Glomerular endothelial cell (primary cell): Measurements from ENCODE around the gene SUOX. TPM values are rescaled to one million over a fixed set of nuclear protein-coding genes. Genes with fewer than 3 reads are reported as not detected.
"Not testable (repeated sequence)": the region's sequence is repeated elsewhere in the genome, so short reads cannot be mapped to it uniquely, and the experiment has no call there.

Experiments used
- DNase-seq: peaks from one replicate; pipeline ENCODE4 v3.0.0-alpha.2; 2011; ENCODE audit warnings: low read depth, low spot score; ENCODE audit errors: extremely low read depth
- total RNA-seq: library from RNA; depleted of rRNA; stranded (reverse); fragments of >200 nt; gene quantifications from 2 replicates; pipeline ENCODE4 v1.2.3, GENCODE V29; 2015

SUOX gene
- total RNA-seq, 1 donor from 2014 or later = 13.3 TPM

- DNase-seq = no peak
Measured at GRCh38 chr12:56017181-56017580, 20.1 kb downstream of the SUOX start.

- no peak for DNase-seq
Measured at GRCh38 chr12:56018356-56018755, 21.3 kb downstream of the SUOX start.

GRCh38 chr12:56020423-56021184, 23.5 kb downstream of the SUOX start, which contains the start of gene IKZF4:
TSS of gene IKZF4 (plus strand) at chr12:56021043. CDS start at chr12:56021494, 451 bp downstream.
- DNase-seq = no peak

- no peak for DNase-seq
Measured at GRCh38 chr12:56021889-56022497, 24.9 kb downstream of the SUOX start.

- DNase-seq = no peak
Measured at GRCh38 chr12:56028511-56029165, 31.6 kb downstream of the SUOX start.

- no peak for DNase-seq
Measured at GRCh38 chr12:56029166-56029519, 32.1 kb downstream of the SUOX start.

GRCh38 chr12:56029666-56030293, 32.7 kb downstream of the SUOX start:
- DNase-seq = no peak

- DNase-seq = no peak
Measured at GRCh38 chr12:56031987-56032386, 34.9 kb downstream of the SUOX start.

- DNase-seq = no peak
Measured at GRCh38 chr12:56034586-56035332, 37.7 kb downstream of the SUOX start.

GRCh38 chr12:56037161-56037560, 40.1 kb downstream of the SUOX start:
- DNase-seq = no peak

- DNase-seq = no peak
Measured at GRCh38 chr12:56038022-56038655, 41.1 kb downstream of the SUOX start.

GRCh38 chr12:56040151-56040550, 43.1 kb downstream of the SUOX start:
- no peak for DNase-seq

GRCh38 chr12:56040963-56041551, 44.0 kb downstream of the SUOX start:
- no peak for DNase-seq

- DNase-seq = peak; percentile 99
Measured at GRCh38 chr12:56041552-56042429, 44.7 kb downstream of the SUOX start, which contains the start of gene RPS26. TSS of gene RPS26 (plus strand) at chr12:56041918. CDS start at chr12:56042167, 249 bp downstream.

GRCh38 chr12:56042430-56042813, 45.3 kb downstream of the SUOX start:
- not testable (repeated sequence) for DNase-seq

GRCh38 chr12:56042843-56043242, 45.8 kb downstream of the SUOX start:
- no peak for DNase-seq

GRCh38 chr12:56046027-56046780, 49.1 kb downstream of the SUOX start:
- DNase-seq = no peak

GRCh38 chr12:56053407-56053893, 56.4 kb downstream of the SUOX start:
- DNase-seq = no peak
